Astrocyte (in vitro differentiated cells and primary cell): ENCODE data around the gene HYKK. TPM values are rescaled to one million over a fixed set of nuclear protein-coding genes. Genes with fewer than 3 reads are reported as not detected.

Experiments
- DNase-seq: peaks from one replicate; pipeline ENCODE4 v3.0.0-alpha.2; 2010; ENCODE audit warnings: low read depth
- FAIRE-seq: peaks from 2 replicates; lab custom pipeline; 2011; peaks lifted over from hg19 to GRCh38; lab: Jason Lieb, UNC
- H2AFZ ChIP-seq: 2 replicates; pipeline ENCODE4 v1.6.0; 2012; ENCODE audit warnings: low read depth, low read length, inconsistent platforms
- H3K27ac ChIP-seq: 2 replicates; pipeline ENCODE4 v1.5.1; 2011; ENCODE audit warnings: low read depth, low read length, inconsistent platforms
- H3K27me3 ChIP-seq: 2 replicates; pipeline ENCODE4 v1.6.0; 2011; ENCODE audit warnings: low read length, inconsistent platforms; ENCODE audit not compliant: insufficient read depth
- H3K36me3 ChIP-seq: 2 replicates; pipeline ENCODE4 v1.5.1; 2011; ENCODE audit warnings: low read length, inconsistent platforms; ENCODE audit not compliant: insufficient read depth
- H3K4me1 ChIP-seq: 2 replicates; pipeline ENCODE4 v1.5.1; 2011; ENCODE audit warnings: low read length, inconsistent platforms; ENCODE audit not compliant: insufficient read depth
- H3K4me2 ChIP-seq: 2 replicates; pipeline ENCODE4 v1.6.0; 2012; ENCODE audit warnings: low read length, inconsistent platforms
- H3K4me3 ChIP-seq: 2 replicates; pipeline ENCODE4 v1.5.1; 2011; ENCODE audit warnings: low read depth, mild to moderate bottlenecking, low read length, inconsistent platforms; ENCODE audit not compliant: insufficient read depth
- H3K79me2 ChIP-seq: 2 replicates; pipeline ENCODE4 v1.6.0; 2012; ENCODE audit warnings: mild to moderate bottlenecking, low read length, inconsistent platforms; ENCODE audit not compliant: insufficient read depth
- H3K9ac ChIP-seq: 2 replicates; pipeline ENCODE4 v1.6.0; 2012; ENCODE audit warnings: mild to moderate bottlenecking, low read length, inconsistent platforms
- H3K9me3 ChIP-seq: 2 replicates; pipeline ENCODE4 v1.5.1; 2012; ENCODE audit warnings: low read depth, mild to moderate bottlenecking, low read length, inconsistent platforms; ENCODE audit not compliant: insufficient read depth
- H4K20me1 ChIP-seq: 2 replicates; pipeline ENCODE4 v1.6.0; 2012; ENCODE audit warnings: low read length, inconsistent platforms; ENCODE audit not compliant: insufficient read depth
- H3K27ac Mint-ChIP-seq: one replicate; pipeline ENCODE4 v1.8.0; 2021; ENCODE audit warnings: mild to moderate bottlenecking, mixed read lengths; ENCODE audit not compliant: unreplicated experiment
- H3K27me3 Mint-ChIP-seq: one replicate; pipeline ENCODE4 v1.8.0; 2021; ENCODE audit warnings: low read depth, mixed read lengths; ENCODE audit not compliant: unreplicated experiment
- H3K36me3 Mint-ChIP-seq: one replicate; pipeline ENCODE4 v1.8.0; 2021; ENCODE audit warnings: low read depth, mixed read lengths; ENCODE audit not compliant: unreplicated experiment
- H3K4me1 Mint-ChIP-seq: one replicate; pipeline ENCODE4 v1.8.0; 2021; ENCODE audit warnings: low read depth, mixed read lengths; ENCODE audit not compliant: unreplicated experiment
- H3K4me3 Mint-ChIP-seq: one replicate; pipeline ENCODE4 v1.8.0; 2021; ENCODE audit warnings: mild to moderate bottlenecking, moderate library complexity, mixed read lengths; ENCODE audit not compliant: unreplicated experiment
- H3K9me3 Mint-ChIP-seq: one replicate; pipeline ENCODE4 v1.8.0; 2021; ENCODE audit warnings: mild to moderate bottlenecking, mixed read lengths; ENCODE audit not compliant: unreplicated experiment
- EZH2 ChIP-seq: IDR thresholded peaks from 2 replicates; pipeline ENCODE4 v1.6.1; 2012; ENCODE audit warnings: mild to moderate bottlenecking, low read length, inconsistent platforms; ENCODE audit not compliant: insufficient read depth
- total RNA-seq: library from RNA; stranded (reverse); gene quantifications from 2 replicates; pipeline ENCODE4 v1.2.1, GENCODE V29; 2021
- TF ChIP-seq, protein P1 (sequence below): IDR thresholded peaks from 2 replicates; pipeline ENCODE4 v1.5.1; 2011; ENCODE audit warnings: low read depth, mild to moderate bottlenecking, inconsistent platforms, low read length, moderate library complexity; ENCODE audit not compliant: insufficient read depth

The HYKK gene
- total RNA-seq, 1 donor from 2014 or later, result 1.3 TPM

GRCh38 chr15:78524230-78524629, 16.9 kb downstream of the HYKK start:
- Histone ChIP-seq H3K27me3 (no peaks in the 10 kb centered on the region), H3K9me3 (no peaks in the 10 kb centered on the region), H3K9ac (no peak overlapping the region), H4K20me1 (no peaks in the 10 kb centered on the region), H2AFZ (no peak overlapping the region), H3K27ac (no peak overlapping the region), H3K79me2 (no peaks in the 10 kb centered on the region), H3K4me3 (no peak overlapping the region), H3K36me3 (no peaks in the 10 kb centered on the region), H3K4me1 (no peaks in the 10 kb centered on the region), H3K4me2 (no peak overlapping the region)
- no peak overlapping the region for H3K4me3 Mint-ChIP-seq
- no peak for DNase-seq
- H3K27ac Mint-ChIP-seq, result no peak overlapping the region
- peaks cover 14% of the 10 kb centered on the region for H3K9me3 Mint-ChIP-seq
- H3K27me3 Mint-ChIP-seq, result no peaks in the 10 kb centered on the region
- H3K36me3 Mint-ChIP-seq, result peaks cover 4% of the 10 kb centered on the region
- TF ChIP-seq EZH2, result no peak
- TF ChIP-seq, protein P1, sequence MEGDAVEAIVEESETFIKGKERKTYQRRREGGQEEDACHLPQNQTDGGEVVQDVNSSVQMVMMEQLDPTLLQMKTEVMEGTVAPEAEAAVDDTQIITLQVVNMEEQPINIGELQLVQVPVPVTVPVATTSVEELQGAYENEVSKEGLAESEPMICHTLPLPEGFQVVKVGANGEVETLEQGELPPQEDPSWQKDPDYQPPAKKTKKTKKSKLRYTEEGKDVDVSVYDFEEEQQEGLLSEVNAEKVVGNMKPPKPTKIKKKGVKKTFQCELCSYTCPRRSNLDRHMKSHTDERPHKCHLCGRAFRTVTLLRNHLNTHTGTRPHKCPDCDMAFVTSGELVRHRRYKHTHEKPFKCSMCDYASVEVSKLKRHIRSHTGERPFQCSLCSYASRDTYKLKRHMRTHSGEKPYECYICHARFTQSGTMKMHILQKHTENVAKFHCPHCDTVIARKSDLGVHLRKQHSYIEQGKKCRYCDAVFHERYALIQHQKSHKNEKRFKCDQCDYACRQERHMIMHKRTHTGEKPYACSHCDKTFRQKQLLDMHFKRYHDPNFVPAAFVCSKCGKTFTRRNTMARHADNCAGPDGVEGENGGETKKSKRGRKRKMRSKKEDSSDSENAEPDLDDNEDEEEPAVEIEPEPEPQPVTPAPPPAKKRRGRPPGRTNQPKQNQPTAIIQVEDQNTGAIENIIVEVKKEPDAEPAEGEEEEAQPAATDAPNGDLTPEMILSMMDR, result no peak
- no peak for FAIRE-seq
- H3K4me1 Mint-ChIP-seq, result no peaks in the 10 kb centered on the region

GRCh38 chr15:78527325-78527724, 19.9 kb downstream of the HYKK start:
- no peak overlapping the region for H3K27ac ChIP-seq
- FAIRE-seq (no peak), DNase-seq (no peak)
- H2AFZ ChIP-seq, result no peak overlapping the region
- no peaks in the 10 kb centered on the region for H3K9me3 ChIP-seq
- H3K27me3 ChIP-seq, result no peaks in the 10 kb centered on the region
- H3K79me2 ChIP-seq, result no peaks in the 10 kb centered on the region
- no peaks in the 10 kb centered on the region for H3K36me3 ChIP-seq
- no peak overlapping the region for H3K4me3 ChIP-seq
- H3K27me3 Mint-ChIP-seq, result no peaks in the 10 kb centered on the region
- TF ChIP-seq EZH2, result no peak
- TF ChIP-seq, protein P1, result no peak
- no peak overlapping the region for H3K4me2 ChIP-seq
- H3K4me1 ChIP-seq, result no peaks in the 10 kb centered on the region
- H3K9ac ChIP-seq, result no peak overlapping the region
- H3K36me3 Mint-ChIP-seq, result peaks cover 4% of the 10 kb centered on the region
- no peak overlapping the region for H3K27ac Mint-ChIP-seq
- H3K4me3 Mint-ChIP-seq, result no peak overlapping the region
- no peaks in the 10 kb centered on the region for H4K20me1 ChIP-seq
- no peaks in the 10 kb centered on the region for H3K4me1 Mint-ChIP-seq
- peaks cover 14% of the 10 kb centered on the region for H3K9me3 Mint-ChIP-seq

DNA sequence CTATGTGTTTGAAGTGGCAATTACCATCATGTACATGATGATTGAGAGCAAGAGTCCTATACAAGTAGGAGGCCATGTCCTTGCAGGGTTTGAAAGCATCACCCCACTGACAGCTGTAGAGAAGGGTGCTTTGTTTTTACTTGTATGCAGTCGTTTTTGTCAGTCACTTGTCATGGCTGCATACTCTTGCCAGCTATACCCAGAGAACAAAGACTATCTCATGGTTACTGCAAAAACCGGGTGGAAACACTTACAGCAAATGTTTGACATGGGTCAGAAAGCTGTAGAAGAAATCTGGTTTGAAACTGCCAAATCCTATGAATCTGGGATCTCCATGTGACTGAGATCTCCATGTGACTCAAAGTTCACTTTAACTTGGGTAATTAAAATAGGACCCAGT, 26.0 kb downstream of the HYKK start:
- H2AFZ ChIP-seq, result no peak overlapping the region
- no peaks in the 10 kb centered on the region for H3K9me3 ChIP-seq
- H3K27ac Mint-ChIP-seq, result no peak overlapping the region
- no peak for FAIRE-seq
- H3K79me2 ChIP-seq, result no peaks in the 10 kb centered on the region
- H4K20me1 ChIP-seq, result no peaks in the 10 kb centered on the region
- no peaks in the 10 kb centered on the region for H3K36me3 Mint-ChIP-seq
- no peak for DNase-seq
- no peak overlapping the region for H3K4me2 ChIP-seq
- peaks cover 3% of the 10 kb centered on the region for H3K4me1 Mint-ChIP-seq
- H3K27me3 Mint-ChIP-seq, result no peaks in the 10 kb centered on the region
- H3K4me1 ChIP-seq, result no peaks in the 10 kb centered on the region
- no peak for TF ChIP-seq EZH2
- TF ChIP-seq, protein P1, result no peak
- H3K27ac ChIP-seq, result no peak overlapping the region
- no peaks in the 10 kb centered on the region for H3K9me3 Mint-ChIP-seq
- no peak overlapping the region for H3K4me3 Mint-ChIP-seq
- H3K4me3 ChIP-seq, result no peak overlapping the region
- no peaks in the 10 kb centered on the region for H3K36me3 ChIP-seq
- H3K9ac ChIP-seq, result no peak overlapping the region
- no peaks in the 10 kb centered on the region for H3K27me3 ChIP-seq
